ENCODE results near the gene TRPM3.

TRPM3 gene

DNA sequence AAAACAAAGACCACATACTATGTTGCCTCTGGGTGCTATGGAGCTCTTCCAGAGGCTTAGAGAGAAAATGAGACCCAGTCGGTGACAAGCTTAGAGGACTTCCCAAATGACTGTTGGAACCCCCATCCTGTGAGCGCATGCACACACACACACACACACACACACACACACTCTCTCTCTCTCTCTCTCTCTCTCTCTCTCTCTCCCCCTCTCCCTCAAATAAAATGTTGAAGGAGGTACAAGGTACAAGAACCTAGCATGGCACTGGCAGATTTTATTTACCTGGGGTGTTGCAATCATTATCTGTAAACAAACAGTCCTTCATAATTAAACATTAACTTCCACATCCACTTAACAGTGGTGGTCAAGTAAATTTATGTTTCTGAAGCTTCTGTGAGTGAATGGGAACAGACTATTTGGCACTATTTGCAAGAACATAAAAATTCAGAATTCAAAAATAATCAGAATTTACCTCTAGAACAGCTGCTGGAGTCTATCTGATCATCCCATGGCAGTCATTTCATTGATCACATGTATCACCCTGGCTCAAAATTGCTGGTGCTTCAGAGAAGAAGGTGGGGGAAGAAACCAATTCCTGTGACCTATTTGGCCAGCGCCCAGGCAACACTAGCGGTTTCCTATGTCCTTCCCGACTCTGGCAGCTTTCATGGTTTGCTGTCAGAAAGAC lies 24.9 kb downstream of the TRPM3 start:
- ATAC-seq, result no peak

- ATAC-seq, result no peak
Observed at GRCh38 chr9:71094708-71095251, 26.6 kb downstream of the TRPM3 start.

DNA sequence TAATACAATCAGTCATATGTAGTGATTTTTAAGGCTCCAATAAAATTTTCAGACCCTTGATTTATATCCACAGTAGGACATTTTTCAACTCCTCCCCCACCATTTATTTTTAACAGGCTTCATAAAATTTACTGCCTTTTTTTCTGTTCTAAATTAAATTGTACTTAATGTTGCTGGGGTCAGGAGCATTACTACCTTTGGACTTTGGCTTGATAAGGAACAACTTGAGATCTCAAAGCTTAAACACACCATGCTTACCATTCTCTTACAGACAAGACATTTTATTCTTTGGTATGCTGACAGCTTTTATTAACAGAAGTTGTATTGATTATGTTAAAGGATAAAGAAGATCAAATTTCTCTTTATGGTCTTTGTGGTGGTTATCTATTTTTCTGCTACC lies 30.5 kb downstream of the TRPM3 start:
- no peak for ATAC-seq

GRCh38 chr9:71079451-71079850 lies 42.0 kb downstream of the TRPM3 start:
- no peak for ATAC-seq

DNA sequence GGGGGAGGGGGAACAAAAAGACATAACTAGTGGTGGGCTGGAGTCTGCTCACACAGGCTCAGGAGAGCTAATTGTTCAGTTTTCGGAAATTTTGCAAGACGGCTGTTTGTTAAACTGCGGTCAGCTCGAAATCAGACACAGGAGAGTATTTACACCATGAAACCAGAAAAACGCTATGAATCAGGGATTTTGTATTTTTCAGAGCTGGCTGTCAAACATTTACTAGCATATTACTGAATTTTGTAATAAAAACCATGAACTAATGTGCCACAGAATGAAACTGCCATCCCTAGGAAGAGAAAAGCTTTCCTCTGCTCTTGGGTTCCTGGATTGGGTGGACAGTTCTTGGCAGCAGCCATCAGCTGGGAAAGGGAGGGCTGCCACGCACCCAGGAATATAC lies 45.3 kb downstream of the TRPM3 start:
- ATAC-seq, result no peak

DNA sequence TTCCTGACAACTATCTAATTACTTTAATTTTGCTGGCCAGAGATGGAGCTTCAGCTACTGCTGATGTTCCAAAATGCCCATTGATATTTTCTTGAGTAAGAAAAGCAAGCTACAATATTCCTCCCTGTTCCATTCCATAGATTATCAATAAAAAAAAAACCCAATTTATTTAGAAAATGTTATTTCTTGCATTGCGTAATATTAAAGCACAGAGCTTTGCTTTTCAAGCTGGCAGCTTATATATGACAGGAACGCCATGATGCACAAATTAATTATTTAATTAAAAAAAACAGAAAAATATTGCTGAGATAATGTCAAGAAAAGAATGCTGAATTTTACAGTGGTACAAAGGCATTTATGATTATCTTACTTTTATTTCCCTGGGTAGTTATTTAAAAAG lies 47.9 kb downstream of the TRPM3 start:
- no peak for ATAC-seq

DNA sequence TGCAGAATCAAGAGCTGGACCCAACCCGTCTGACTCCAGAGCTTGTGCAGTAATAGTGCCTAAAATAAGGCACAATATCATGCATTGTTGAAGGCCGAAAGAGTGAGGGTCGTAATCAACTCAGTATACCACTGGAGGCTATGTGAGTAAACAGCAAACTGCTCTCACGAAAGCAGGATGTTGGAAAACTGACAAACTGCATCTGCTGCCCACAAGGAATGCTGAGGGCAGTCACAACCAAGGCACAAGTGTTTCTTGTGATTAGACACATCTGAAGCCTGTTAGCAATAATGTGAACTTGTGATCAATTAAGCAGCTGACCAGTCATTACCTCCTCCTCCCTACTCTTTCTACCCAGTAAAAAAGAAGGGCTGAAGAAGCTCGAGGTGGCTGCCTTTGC lies 48.8 kb downstream of the TRPM3 start:
- no peak for ATAC-seq

DNA sequence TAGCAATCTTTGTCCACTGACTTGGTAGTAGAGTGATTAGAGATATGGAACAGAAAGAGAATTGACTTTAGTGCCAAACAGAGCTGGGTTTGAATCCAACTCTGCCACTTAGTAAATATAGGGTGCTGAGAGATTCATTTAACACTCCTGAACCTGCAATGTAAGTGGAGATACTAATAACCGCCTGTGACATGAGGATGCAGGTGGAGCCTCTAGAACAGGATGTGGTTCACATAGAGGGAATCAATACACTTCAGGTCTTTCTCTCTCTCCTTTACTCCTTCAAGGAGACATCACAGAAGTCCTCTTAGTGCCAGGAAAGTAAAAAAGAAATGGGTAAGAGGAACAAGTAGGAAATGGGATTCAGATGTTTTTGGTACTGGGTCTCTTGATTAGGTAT lies 49.8 kb downstream of the TRPM3 start:
- no peak for ATAC-seq

DNA sequence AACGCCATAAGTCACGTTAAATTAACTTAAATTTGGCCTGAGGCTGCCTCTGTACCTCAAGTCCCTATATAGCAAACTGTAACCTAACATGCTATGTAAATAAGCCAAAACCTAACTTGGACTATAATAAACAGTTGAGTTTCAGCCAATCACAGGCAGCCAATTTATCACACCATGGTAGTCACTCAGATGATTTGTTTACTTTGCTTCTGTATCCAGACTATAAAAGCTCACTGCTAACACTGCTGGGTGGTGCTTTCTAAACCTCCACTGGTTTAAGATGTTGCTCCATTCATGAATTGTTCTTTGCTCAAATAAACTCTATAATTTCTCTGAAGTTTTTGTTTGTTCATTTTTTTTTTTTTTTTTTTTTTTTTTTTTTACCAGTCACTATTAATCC lies 62.8 kb downstream of the TRPM3 start:
- no peak for ATAC-seq

GRCh38 chr9:71052287-71052686 lies 69.1 kb downstream of the TRPM3 start:
- ATAC-seq, result no peak

- ATAC-seq, result no peak
Observed at GRCh38 chr9:71048280-71048679, 73.1 kb downstream of the TRPM3 start.

GRCh38 chr9:71042448-71042990 lies 78.9 kb downstream of the TRPM3 start:
- ATAC-seq, result no peak

DNA sequence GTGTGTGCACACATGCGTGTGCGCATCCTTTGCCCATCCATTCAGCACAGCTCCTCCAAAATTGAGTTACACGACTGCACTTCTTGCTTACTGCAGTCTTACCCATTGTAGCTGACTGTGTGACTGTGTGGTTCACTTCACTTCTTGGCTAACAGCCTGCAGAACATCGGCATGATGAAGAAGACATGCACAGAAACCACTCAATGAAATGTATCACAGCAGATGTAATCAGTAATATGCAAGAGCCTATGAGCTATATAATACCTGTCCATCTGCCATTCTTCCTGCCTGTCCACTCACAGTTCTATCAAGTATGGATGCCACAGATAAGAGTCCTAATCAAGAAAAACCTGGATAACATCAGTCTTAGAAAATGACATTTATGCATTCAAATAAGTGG lies 83.9 kb downstream of the TRPM3 start:
- no peak for ATAC-seq

DNA sequence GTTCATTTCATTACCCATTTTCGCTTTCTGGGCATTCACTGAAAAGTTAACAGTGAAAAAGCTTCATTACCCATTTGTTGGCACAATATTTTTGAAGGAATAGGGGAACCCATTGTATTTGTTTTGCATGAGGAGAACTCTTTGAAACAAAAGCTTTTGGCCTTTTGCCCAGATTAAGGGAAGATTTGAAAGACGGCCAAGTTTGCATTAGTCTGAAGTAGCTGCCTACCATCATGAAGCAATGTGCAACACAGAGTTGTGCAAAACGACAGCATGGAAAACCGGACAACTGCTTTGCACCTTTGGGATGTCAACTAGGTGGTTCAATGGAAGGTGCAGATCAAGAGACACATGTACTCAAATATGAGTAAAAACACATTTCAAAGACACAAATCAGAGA lies 84.9 kb downstream of the TRPM3 start:
- ATAC-seq, result no peak

DNA sequence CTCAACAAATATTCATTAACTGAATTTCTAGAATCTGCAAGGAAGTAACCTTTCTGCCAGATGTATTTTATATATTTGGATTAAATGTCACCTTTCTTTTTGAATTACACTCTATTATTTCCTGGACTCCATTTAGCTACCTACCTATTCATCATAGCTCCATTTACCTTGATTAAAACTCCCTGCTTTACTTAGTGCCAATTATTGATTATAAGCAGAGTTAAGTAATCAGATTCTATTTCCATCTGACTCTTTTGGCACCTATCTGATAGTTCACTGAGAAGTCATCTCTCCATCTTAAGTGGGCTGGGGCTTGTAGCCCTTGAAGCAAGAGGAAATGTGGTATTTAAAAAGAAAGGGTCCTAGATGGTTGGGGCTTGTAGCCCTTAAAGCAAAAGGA lies 88.6 kb downstream of the TRPM3 start:
- no peak for ATAC-seq

DNA sequence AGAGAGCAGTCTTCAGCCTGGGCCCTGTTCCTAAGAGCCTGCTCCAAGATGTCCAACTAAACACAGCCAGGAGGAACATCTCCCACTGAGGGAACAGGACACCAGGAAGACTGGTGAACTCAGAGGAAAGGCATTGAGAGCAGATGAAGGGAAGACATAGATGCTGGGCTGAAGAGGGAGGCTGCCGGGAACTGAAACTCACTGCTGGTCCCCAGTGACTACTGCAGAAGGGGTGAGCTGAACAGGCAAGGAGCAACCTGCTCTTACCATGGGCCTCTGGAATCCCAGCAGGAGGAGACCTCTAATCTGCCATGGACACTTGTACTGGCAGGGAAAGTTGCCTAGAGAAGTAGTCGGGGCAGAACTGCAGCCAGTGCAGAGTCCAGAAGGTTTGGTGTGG lies 95.7 kb downstream of the TRPM3 start:
- no peak for ATAC-seq

- ATAC-seq, result no peak
Observed at GRCh38 chr9:71025201-71025600, 96.2 kb downstream of the TRPM3 start.

DNA sequence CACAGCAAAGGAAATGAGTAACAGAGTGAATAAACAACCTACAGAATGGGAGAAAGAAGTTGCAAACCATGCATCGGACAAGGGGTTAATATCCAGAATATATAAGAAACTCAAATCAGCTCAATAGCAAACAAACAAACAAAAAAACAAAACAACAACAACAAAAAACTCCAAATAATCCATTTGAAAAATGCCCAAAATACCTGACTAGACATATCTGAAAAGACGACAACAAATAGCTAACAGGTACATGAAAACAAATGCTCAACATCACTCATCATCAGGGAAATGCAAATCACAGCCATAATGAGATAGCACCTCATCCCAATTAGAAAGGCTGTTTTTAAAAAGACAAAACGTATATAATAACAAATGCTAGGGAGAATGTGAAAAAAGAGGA lies 111.2 kb downstream of the TRPM3 start:
- no peak for ATAC-seq

GRCh38 chr9:71005456-71005855 lies 116.0 kb downstream of the TRPM3 start:
- no peak for ATAC-seq

DNA sequence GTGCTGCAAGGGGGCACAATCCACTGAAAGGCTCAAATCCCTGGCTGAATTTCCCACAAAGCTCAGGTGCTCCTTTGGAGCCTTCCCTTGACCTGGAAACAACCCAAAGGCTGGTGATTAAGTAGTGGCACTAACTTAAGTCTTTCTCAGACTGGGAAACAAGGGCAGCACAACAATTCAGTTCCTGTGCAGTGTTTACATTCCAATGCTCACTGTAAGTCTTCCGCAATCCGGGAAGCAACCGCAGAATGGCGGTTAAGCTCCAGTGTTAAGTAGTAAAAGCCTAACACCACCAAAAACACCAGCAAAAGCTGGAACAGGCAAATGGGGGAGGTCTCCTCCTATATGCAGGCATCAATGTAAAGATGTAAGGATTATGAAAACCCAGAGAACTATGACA lies 117.2 kb downstream of the TRPM3 start:
- ATAC-seq, result no peak

DNA sequence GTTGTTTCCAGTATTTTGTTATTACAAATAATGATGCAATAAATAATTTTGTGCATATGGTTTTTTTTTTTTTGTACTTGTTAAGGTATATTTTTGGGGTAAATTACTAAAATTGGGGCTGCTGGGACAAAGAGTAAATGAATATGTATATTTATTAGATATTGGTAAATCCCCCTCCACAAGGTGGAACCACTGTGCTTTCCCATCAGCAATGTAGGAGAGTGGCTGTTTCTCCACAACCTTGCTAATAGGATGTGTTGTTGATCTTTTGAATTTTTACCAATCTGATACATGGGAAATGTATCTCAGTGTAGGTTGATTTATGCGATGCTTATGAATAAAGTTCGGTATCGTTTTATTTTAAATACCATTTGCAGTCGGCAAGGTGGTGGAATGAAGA lies 118.1 kb downstream of the TRPM3 start:
- no peak for ATAC-seq

DNA sequence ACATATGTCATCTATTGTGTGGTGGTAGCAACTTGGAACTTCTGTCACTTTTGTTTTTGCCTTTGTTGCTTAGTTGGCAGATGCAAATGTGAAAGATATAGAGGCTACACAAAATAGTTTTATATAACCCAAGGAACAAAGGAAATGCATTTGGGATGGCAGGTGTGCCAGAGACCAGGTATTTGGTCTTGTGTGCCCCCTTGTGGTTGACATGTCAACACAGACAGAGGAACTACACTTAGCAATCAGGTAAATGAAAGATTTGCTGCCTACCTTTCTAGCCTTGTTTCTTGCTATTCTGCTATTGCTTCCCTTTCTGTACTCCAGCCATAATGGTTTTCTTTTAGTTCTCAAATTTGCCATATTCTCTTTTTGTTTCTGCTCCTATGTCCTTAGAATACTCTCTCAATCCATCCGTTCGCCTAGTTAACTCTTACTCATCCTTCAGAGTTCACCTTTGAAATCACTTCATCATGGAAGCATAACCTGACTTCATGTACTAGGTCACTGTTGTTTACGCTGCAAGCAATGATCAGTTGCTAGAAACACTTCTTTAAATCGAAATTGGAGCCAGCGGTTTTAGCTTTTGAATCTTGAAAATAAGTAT lies 119.5 kb downstream of the TRPM3 start:
- no peak for ATAC-seq

DNA sequence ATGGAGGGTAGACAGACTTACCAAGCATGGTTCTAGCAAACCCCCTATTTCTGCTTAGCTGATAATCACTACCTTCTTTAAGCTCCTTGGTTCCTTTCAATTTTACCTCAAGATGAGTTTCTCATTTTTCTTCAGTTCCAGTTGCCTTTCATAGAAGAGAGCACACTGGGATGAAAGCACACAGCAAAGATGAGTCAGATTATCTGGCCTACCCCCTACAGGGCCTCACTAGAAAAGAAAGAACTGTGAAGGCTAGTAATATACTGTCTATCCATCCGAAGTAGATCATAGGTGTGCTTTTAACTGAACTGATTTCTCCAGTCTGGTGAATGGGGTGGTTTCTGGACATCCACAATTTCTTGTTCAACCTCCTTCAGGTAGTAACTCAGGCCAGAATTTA lies 122.5 kb downstream of the TRPM3 start:
- no peak for ATAC-seq

GRCh38 chr9:70995511-70995910 lies 125.9 kb downstream of the TRPM3 start:
- no peak for ATAC-seq

DNA sequence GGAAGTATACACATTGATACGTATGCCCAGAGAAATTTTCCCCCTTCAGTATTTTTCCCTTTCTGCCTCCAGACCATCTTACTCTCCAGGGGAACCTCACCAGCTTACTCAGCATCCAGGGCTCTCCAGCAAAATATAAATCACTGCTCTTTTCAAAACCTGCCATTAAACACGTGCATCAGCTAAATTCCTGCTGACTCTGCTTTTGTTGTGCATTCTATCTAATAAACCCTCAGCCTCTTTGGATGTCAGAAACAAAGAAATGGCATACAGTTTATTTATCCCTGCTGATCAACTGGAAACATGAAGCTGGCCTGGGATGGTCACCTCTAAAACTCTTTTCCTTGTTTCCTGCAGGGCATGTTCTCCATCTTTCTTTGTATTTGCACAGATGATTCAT lies 126.8 kb downstream of the TRPM3 start:
- no peak for ATAC-seq
